ENCODE results near the gene GPR61. TPM values are rescaled to one million over a fixed set of nuclear protein-coding genes. Genes with fewer than 3 reads are reported as not detected.

The GPR61 gene
- total RNA-seq, 1 donor from 2014 or later = 0.53 TPM

- no peak for DNase-seq (ENCODE audit: low spot score, unreplicated experiment)
- H3K4me3 Mint-ChIP-seq (ENCODE audit: low read depth) = no peak overlapping the region
- TF ChIP-seq CTCF (IDR thresholded peaks at IDR 0.05; ENCODE audit: unreplicated experiment) = no peak
- H3K4me1 Mint-ChIP-seq (ENCODE audit: low read depth) = no peaks in the 10 kb centered on the region
- no peaks in the 10 kb centered on the region for H3K9me3 Mint-ChIP-seq (ENCODE audit: low read depth)
- H3K36me3 Mint-ChIP-seq (ENCODE audit: insufficient read depth) = peaks cover 3% of the 10 kb centered on the region
- H3K27me3 Mint-ChIP-seq = no peaks in the 10 kb centered on the region
- no peak overlapping the region for H3K27ac Mint-ChIP-seq
Observed at GRCh38 chr1:109499081-109499480, 40.6 kb upstream of the GPR61 start.

GRCh38 chr1:109499661-109500536, 39.8 kb upstream of the GPR61 start:
- Mint-ChIP-seq H3K36me3 (ENCODE audit: insufficient read depth) (peaks cover 3% of the 10 kb centered on the region), H3K9me3 (ENCODE audit: low read depth) (no peaks in the 10 kb centered on the region), H3K27ac (no peak overlapping the region), H3K4me3 (ENCODE audit: low read depth) (no peak overlapping the region), H3K4me1 (ENCODE audit: low read depth) (no peaks in the 10 kb centered on the region), H3K27me3 (no peaks in the 10 kb centered on the region)
- peak; percentile 41 for TF ChIP-seq CTCF (IDR thresholded peaks at IDR 0.05; ENCODE audit: unreplicated experiment)
- DNase-seq (ENCODE audit: low spot score, unreplicated experiment) = no peak

DNA sequence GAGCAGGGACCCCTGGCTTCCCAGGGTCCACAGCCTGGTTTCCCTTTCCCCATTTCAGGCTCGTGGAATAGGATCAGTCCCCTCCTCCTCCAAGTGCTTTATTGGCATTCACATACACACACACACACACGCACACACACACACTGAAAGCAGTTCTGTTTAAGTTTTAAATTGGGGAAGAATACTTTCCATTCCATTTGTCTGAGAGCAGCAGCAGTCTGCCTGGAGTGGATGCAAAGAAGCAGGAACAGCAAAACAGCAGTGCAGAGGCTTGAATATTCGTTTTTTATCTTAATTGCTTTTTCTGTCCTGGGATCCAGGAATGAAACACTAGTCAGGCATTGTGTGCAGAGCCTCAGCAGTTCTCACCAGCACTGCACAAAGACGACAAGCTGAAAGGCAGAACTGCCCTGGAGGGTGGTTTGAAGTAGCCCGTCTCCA, 38.7 kb upstream of the GPR61 start:
- no peak for DNase-seq (ENCODE audit: low spot score, unreplicated experiment)
- Mint-ChIP-seq H3K4me3 (ENCODE audit: low read depth) (no peak overlapping the region), H3K27ac (no peak overlapping the region), H3K36me3 (ENCODE audit: insufficient read depth) (peaks cover 3% of the 10 kb centered on the region), H3K9me3 (ENCODE audit: low read depth) (no peaks in the 10 kb centered on the region), H3K27me3 (no peaks in the 10 kb centered on the region), H3K4me1 (ENCODE audit: low read depth) (no peaks in the 10 kb centered on the region)
- TF ChIP-seq CTCF (IDR thresholded peaks at IDR 0.05; ENCODE audit: unreplicated experiment) = no peak

- no peak for DNase-seq (ENCODE audit: low spot score, unreplicated experiment)
- TF ChIP-seq CTCF (IDR thresholded peaks at IDR 0.05; ENCODE audit: unreplicated experiment) = no peak
- H3K27ac Mint-ChIP-seq = no peak overlapping the region
- H3K36me3 Mint-ChIP-seq (ENCODE audit: insufficient read depth) = no peaks in the 10 kb centered on the region
- no peaks in the 10 kb centered on the region for H3K4me1 Mint-ChIP-seq (ENCODE audit: low read depth)
- H3K9me3 Mint-ChIP-seq (ENCODE audit: low read depth) = no peaks in the 10 kb centered on the region
- H3K27me3 Mint-ChIP-seq = no peaks in the 10 kb centered on the region
- H3K4me3 Mint-ChIP-seq (ENCODE audit: low read depth) = no peak overlapping the region
Observed at GRCh38 chr1:109501644-109502363, 37.9 kb upstream of the GPR61 start.

DNA sequence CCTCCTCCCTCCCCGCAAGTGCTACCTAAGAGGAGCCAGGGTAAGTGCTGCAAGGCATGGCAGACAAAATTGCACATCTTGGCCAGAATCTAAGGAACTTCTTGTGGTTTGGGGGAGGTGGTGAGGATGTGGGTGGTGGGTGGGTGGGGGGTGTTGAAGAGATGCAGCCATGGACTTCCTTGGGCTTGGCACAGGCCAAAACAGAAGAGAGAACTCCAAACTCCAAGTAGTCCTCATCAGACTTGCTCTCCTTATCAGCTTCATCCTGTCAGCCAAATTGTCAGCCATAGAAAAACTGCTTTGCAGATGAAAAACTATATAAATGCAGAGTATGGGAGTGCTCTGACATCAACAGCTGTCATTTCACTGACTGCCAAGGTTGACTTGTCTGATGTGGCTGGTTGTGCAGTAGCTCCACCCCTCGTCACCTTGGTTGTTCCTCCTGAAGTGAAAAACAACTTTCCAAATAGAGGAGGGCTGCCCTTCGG, 37.3 kb upstream of the GPR61 start:
- Mint-ChIP-seq H3K4me3 (ENCODE audit: low read depth) (no peak overlapping the region), H3K9me3 (ENCODE audit: low read depth) (no peaks in the 10 kb centered on the region), H3K27ac (no peak overlapping the region), H3K4me1 (ENCODE audit: low read depth) (no peaks in the 10 kb centered on the region), H3K36me3 (ENCODE audit: insufficient read depth) (no peaks in the 10 kb centered on the region), H3K27me3 (no peaks in the 10 kb centered on the region)
- no peak for DNase-seq (ENCODE audit: low spot score, unreplicated experiment)
- no peak for TF ChIP-seq CTCF (IDR thresholded peaks at IDR 0.05; ENCODE audit: unreplicated experiment)
